HG02943 (cell line): Measurements from ENCODE around the gene CD79A.

ENCODE experiments used
- ATAC-seq: cut with Tn5 transposase; IDR thresholded peaks from one replicate; pipeline ENCODE4 v1.9.1; 2021; ENCODE audit warnings: mild to moderate bottlenecking, low read depth, moderate library complexity; ENCODE audit not compliant: unreplicated experiment

The CD79A gene

GRCh38 chr19:41883463-41883820, 6.4 kb downstream of the CD79A start:
- ATAC-seq = no peak

GRCh38 chr19:41883821-41884733, 7.0 kb downstream of the CD79A start:
- peak; percentile 69 for ATAC-seq

GRCh38 chr19:41886761-41887710, 10.0 kb downstream of the CD79A start:
- ATAC-seq = no peak

- no peak for ATAC-seq
These were observed 10.8 kb downstream of the CD79A start for GRCh38 chr19:41887711-41888382.

- ATAC-seq = no peak
These were observed 11.8 kb downstream of the CD79A start for GRCh38 chr19:41888926-41889325.

GRCh38 chr19:41889896-41890295, 12.8 kb downstream of the CD79A start:
- no peak for ATAC-seq

- ATAC-seq = no peak
These were observed 13.9 kb downstream of the CD79A start for GRCh38 chr19:41890936-41891335.

GRCh38 chr19:41892173-41892902, 15.3 kb downstream of the CD79A start:
- ATAC-seq = no peak

- no peak for ATAC-seq
These were observed 16.8 kb downstream of the CD79A start for GRCh38 chr19:41893899-41894298.

- ATAC-seq = no peak
These were observed 17.3 kb downstream of the CD79A start for GRCh38 chr19:41894350-41894749.

- ATAC-seq = no peak
These were observed 18.9 kb downstream of the CD79A start for GRCh38 chr19:41895745-41896580.

- no peak for ATAC-seq
These were observed 19.5 kb downstream of the CD79A start for GRCh38 chr19:41896581-41896942.

- ATAC-seq = no peak
These were observed 20.1 kb downstream of the CD79A start for GRCh38 chr19:41897181-41897580.

GRCh38 chr19:41897820-41898219, 20.7 kb downstream of the CD79A start:
- ATAC-seq = no peak

- ATAC-seq = no peak
These were observed 21.2 kb downstream of the CD79A start for GRCh38 chr19:41898235-41898634.

- no peak for ATAC-seq
These were observed 24.8 kb downstream of the CD79A start for GRCh38 chr19:41901707-41902360.

- ATAC-seq = no peak
These were observed 25.5 kb downstream of the CD79A start for GRCh38 chr19:41902594-41902993.

- no peak for ATAC-seq
These were observed 26.3 kb downstream of the CD79A start for GRCh38 chr19:41903193-41903953.
